Measurements from ENCODE around the gene SMG7.

- no peak for TF ChIP-seq EZH2 (IDR thresholded peaks at IDR 0.05)
- TF ChIP-seq CTCF (IDR thresholded peaks at IDR 0.05 in 2 of 3, conservative IDR thresholded peaks at IDR 0.05 in 1 of 3; ENCODE audit: borderline replicate concordance in 1 of 3, insufficient read depth in 1 of 3, low read depth in 2 of 3, low read length in 2 of 3) = no peak
- TF ChIP-seq POLR2A (IDR thresholded peaks at IDR 0.05; ENCODE audit: borderline replicate concordance, extremely low read depth, insufficient read depth, insufficient read length) = no peak
- no peak for TF ChIP-seq YY1 (IDR thresholded peaks at IDR 0.05; ENCODE audit: extremely low read depth, insufficient replicate concordance, low read depth, low read length)
- no peak for TF ChIP-seq REST (IDR thresholded peaks at IDR 0.05; ENCODE audit: low read depth)
- no peak for TF ChIP-seq TCF7L2 (IDR thresholded peaks at IDR 0.05; ENCODE audit: borderline replicate concordance, extremely low read depth, insufficient read depth, insufficient read length)
- no peak for TF ChIP-seq CEBPB (IDR thresholded peaks at IDR 0.05; ENCODE audit: low read depth)
- no peak for TF ChIP-seq SIN3A (IDR thresholded peaks at IDR 0.05; ENCODE audit: low read depth)
- TF ChIP-seq EZH2phosphoT487 (IDR thresholded peaks at IDR 0.05; ENCODE audit: borderline replicate concordance) = no peak
- no peak for TF ChIP-seq POLR2AphosphoS5 (IDR thresholded peaks at IDR 0.05; ENCODE audit: low read depth, low read length)
- TF ChIP-seq SP1 (IDR thresholded peaks at IDR 0.05; ENCODE audit: low read depth) = no peak
- TF ChIP-seq FOSL1 (IDR thresholded peaks at IDR 0.05; ENCODE audit: low read depth) = no peak
- TF ChIP-seq ELF1 (IDR thresholded peaks at IDR 0.05; ENCODE audit: borderline replicate concordance, low read depth) = no peak
- no peak for TF ChIP-seq MAX (IDR thresholded peaks at IDR 0.05)
These were observed 127.8 kb downstream of the SMG7 start for GRCh38 chr1:183600136-183600535.
